Measurements from ENCODE around the gene ENOX1. TPM values are rescaled to one million over a fixed set of nuclear protein-coding genes. Genes with fewer than 3 reads are reported as not detected.

The ENOX1 gene
- polyA plus RNA-seq, 1 donor (not counting 4 experiments of a cell fraction or from before 2014, with no cell fraction given), result 1.1 TPM

GRCh38 chr13:43319617-43320444 lies 466.9 kb downstream of the ENOX1 start:
- no peak overlapping the region for H2AFZ ChIP-seq (ENCODE audit: control insufficient read depth, low read length)
- H3K27me3 ChIP-seq (ENCODE audit: control insufficient read depth, extremely low read depth, insufficient read depth, low read length), result no peaks in the 10 kb centered on the region
- no peaks in the 10 kb centered on the region for H4K20me1 ChIP-seq (ENCODE audit: control insufficient read depth, extremely low read depth, insufficient read depth, low read length)
- H3K79me2 ChIP-seq (ENCODE audit: control insufficient read depth, insufficient read depth, low read length), result no peaks in the 10 kb centered on the region
- no peak overlapping the region for H3K4me2 ChIP-seq (ENCODE audit: control insufficient read depth, extremely low read depth, insufficient read depth, low read depth, low read length)
- H3K9me1 ChIP-seq (ENCODE audit: control insufficient read depth, extremely low read depth, insufficient read depth, low read length), result no peaks in the 10 kb centered on the region
- DNase-seq (ENCODE audit: low read depth, low spot score) (no peak), FAIRE-seq (no peak)
- H3K36me3 ChIP-seq (ENCODE audit: control insufficient read depth in 2 of 2, extremely low read depth in 1 of 2, insufficient read depth in 2 of 2, low read length in 2 of 2), result no peaks in the 10 kb centered on the region
- no peak for TF ChIP-seq EZH2 (IDR thresholded peaks at IDR 0.05; ENCODE audit: low read length)
- TF ChIP-seq CTCF (optimal IDR thresholded peaks at IDR 0.05 in 1 of 3, IDR thresholded peaks at IDR 0.05 in 1 of 3, conservative IDR thresholded peaks at IDR 0.05 in 1 of 3; ENCODE audit: extremely low read depth in 1 of 3, insufficient read depth in 2 of 3, low read length in 3 of 3), result no peak
- no peak overlapping the region for H3K27ac ChIP-seq (ENCODE audit: control insufficient read depth, insufficient read depth, low read length)
- peaks cover 2% of the 10 kb centered on the region for H3K4me1 ChIP-seq (ENCODE audit: control insufficient read depth, extremely low read depth, insufficient read depth, low read length)
- dilution Hi-C loops (cut with MboI; ENCODE audit: extremely low pct_ligation_motif_present, low sequenced_read_pairs), result no loop called here
- H3K9ac ChIP-seq (ENCODE audit: control insufficient read depth, extremely low read depth, insufficient read depth, low read length), result no peak overlapping the region
- no peak overlapping the region for H3K4me3 ChIP-seq (ENCODE audit: control insufficient read depth in 2 of 3, extremely low read depth in 1 of 3, insufficient read depth in 2 of 3, low read depth in 1 of 3, low read length in 3 of 3)
- no peaks in the 10 kb centered on the region for H3K9me3 ChIP-seq (ENCODE audit: control insufficient read depth, low read depth, low read length)

GRCh38 chr13:43316946-43317353 lies 469.8 kb downstream of the ENOX1 start:
- H3K4me1 ChIP-seq (ENCODE audit: control insufficient read depth, extremely low read depth, insufficient read depth, low read length), result peaks cover 2% of the 10 kb centered on the region
- H3K79me2 ChIP-seq (ENCODE audit: control insufficient read depth, insufficient read depth, low read length), result no peaks in the 10 kb centered on the region
- H3K27ac ChIP-seq (ENCODE audit: control insufficient read depth, insufficient read depth, low read length), result no peak overlapping the region
- no peak overlapping the region for H3K9ac ChIP-seq (ENCODE audit: control insufficient read depth, extremely low read depth, insufficient read depth, low read length)
- no peaks in the 10 kb centered on the region for H3K27me3 ChIP-seq (ENCODE audit: control insufficient read depth, extremely low read depth, insufficient read depth, low read length)
- DNase-seq (ENCODE audit: low read depth, low spot score) (no peak), FAIRE-seq (no peak)
- no peak overlapping the region for H3K4me3 ChIP-seq (ENCODE audit: control insufficient read depth in 2 of 3, extremely low read depth in 1 of 3, insufficient read depth in 2 of 3, low read depth in 1 of 3, low read length in 3 of 3)
- H3K9me3 ChIP-seq (ENCODE audit: control insufficient read depth, low read depth, low read length), result no peaks in the 10 kb centered on the region
- H3K4me2 ChIP-seq (ENCODE audit: control insufficient read depth, extremely low read depth, insufficient read depth, low read depth, low read length), result peak overlapping the region; percentile 1
- no peaks in the 10 kb centered on the region for H3K36me3 ChIP-seq (ENCODE audit: control insufficient read depth in 2 of 2, extremely low read depth in 1 of 2, insufficient read depth in 2 of 2, low read length in 2 of 2)
- TF ChIP-seq EZH2 (IDR thresholded peaks at IDR 0.05; ENCODE audit: low read length) (no peak), CTCF (optimal IDR thresholded peaks at IDR 0.05 in 1 of 3, IDR thresholded peaks at IDR 0.05 in 1 of 3, conservative IDR thresholded peaks at IDR 0.05 in 1 of 3; ENCODE audit: extremely low read depth in 1 of 3, insufficient read depth in 2 of 3, low read length in 3 of 3) (no peak)
- dilution Hi-C loops (cut with MboI; ENCODE audit: extremely low pct_ligation_motif_present, low sequenced_read_pairs), result no loop called here
- H4K20me1 ChIP-seq (ENCODE audit: control insufficient read depth, extremely low read depth, insufficient read depth, low read length), result no peaks in the 10 kb centered on the region
- no peaks in the 10 kb centered on the region for H3K9me1 ChIP-seq (ENCODE audit: control insufficient read depth, extremely low read depth, insufficient read depth, low read length)
- peak overlapping the region; percentile 74 for H2AFZ ChIP-seq (ENCODE audit: control insufficient read depth, low read length)

Data from keratinocyte (primary cell).